ENCODE data around the gene IL16. TPM values are rescaled to one million over a fixed set of nuclear protein-coding genes. Genes with fewer than 3 reads are reported as not detected.

Gene IL16
- total and polyA plus RNA-seq, 5 donors, result 3.1 to 5.1 (median 4.7) TPM

GRCh38 chr15:81302701-81303109 lies 106.0 kb downstream of the IL16 start:
- ATAC-seq, result no peak
- Histone ChIP-seq H3K27ac (ENCODE audit: low read length) (peak overlapping the region; percentile 73), H3K27me3 (ENCODE audit: control insufficient read depth, insufficient read depth) (no peaks in the 10 kb centered on the region), H3K4me3 (ENCODE audit: low read length) (no peak overlapping the region), H3K4me1 (ENCODE audit: control insufficient read depth, insufficient read depth, low read length) (peaks cover 5% of the 10 kb centered on the region), H3K9me3 (ENCODE audit: control insufficient read depth, low read length) (no peaks in the 10 kb centered on the region)
- DNase-seq, result no peak
- WGBS, result 73% methylated on average over 6 of the region's 6 CpGs
- intact Hi-C loops (cut with DNase I), result no loop called here

DNA sequence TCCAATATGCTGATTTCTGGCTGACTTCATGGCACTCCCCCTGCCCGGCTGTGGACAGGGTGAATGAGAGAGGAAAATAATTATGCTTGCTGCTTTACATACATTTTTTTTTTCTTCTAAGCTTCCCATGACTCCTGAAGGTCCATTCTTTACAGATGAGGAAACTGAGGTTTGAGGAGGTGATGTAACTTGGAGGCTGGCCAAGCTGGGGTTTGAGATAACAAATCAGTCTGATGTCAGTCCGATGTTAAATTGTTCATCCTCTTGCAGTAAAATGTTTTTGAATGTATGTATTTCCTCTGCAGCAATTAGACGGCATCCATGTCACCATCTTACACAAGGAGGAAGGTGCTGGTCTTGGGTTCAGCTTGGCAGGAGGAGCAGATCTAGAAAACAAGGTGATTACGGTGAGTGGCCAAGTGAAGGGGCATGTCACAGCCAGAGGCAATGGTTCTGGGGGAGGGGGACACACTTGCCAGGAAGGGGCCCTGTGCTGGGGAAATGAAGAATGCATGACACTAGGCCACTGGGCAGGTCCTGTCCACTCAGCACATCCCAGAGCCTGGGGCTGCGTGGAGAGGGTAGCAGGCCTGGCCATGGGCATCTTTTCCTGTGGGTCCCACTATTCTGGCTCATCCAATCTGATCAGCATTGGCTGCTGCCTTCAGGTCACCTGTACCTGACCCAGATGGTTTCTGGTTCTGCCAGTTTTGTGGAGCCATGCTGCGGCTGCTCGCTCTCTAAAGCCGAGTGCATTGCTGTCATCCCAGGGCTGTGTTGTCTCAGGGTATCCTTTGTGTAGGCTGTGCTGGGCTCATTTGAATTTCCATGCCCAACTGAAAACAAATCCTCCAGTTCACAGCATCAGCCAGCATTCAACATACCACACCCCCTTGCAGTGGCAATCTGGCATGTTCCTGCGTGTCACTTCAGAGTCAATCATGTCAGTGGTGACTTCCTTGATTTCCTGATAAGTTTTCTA lies 106.9 kb downstream of the IL16 start:
- DNase-seq (no peak), ATAC-seq (no peak)
- H3K4me3 ChIP-seq (ENCODE audit: low read length), result no peak overlapping the region
- WGBS, result 72% methylated on average over 9 of the region's 9 CpGs
- H3K9me3 ChIP-seq (ENCODE audit: control insufficient read depth, low read length), result no peaks in the 10 kb centered on the region
- peak overlapping the region; percentile 59 for H3K27ac ChIP-seq (ENCODE audit: low read length)
- no peaks in the 10 kb centered on the region for H3K27me3 ChIP-seq (ENCODE audit: control insufficient read depth, insufficient read depth)
- intact Hi-C loops (cut with DNase I), result no loop called here
- H3K4me1 ChIP-seq (ENCODE audit: control insufficient read depth, insufficient read depth, low read length), result peaks cover 5% of the 10 kb centered on the region

- ATAC-seq (peak; percentile 38 to 44), DNase-seq (peak in 1 of 3 donors; percentile 68)
- H3K4me3 ChIP-seq (ENCODE audit: low read length), result no peak overlapping the region
- H3K27ac ChIP-seq (ENCODE audit: low read length), result no peak overlapping the region
- H3K9me3 ChIP-seq (ENCODE audit: control insufficient read depth, low read length), result no peaks in the 10 kb centered on the region
- H3K4me1 ChIP-seq (ENCODE audit: control insufficient read depth, insufficient read depth, low read length), result peaks cover 5% of the 10 kb centered on the region
- intact Hi-C loops (cut with DNase I), result no loop called here
- WGBS, result 35% methylated on average over 5 of the region's 5 CpGs
- H3K27me3 ChIP-seq (ENCODE audit: control insufficient read depth, insufficient read depth), result no peaks in the 10 kb centered on the region
Observed at GRCh38 chr15:81304226-81304625, 107.5 kb downstream of the IL16 start.

GRCh38 chr15:81308260-81308659 lies 111.6 kb downstream of the IL16 start:
- no peak overlapping the region for H3K27ac ChIP-seq (ENCODE audit: low read length)
- peak in 1 of 3 donors; percentile 33 for DNase-seq
- H3K4me3 ChIP-seq (ENCODE audit: low read length), result no peak overlapping the region
- peaks cover 11% of the 10 kb centered on the region for H3K4me1 ChIP-seq (ENCODE audit: control insufficient read depth, insufficient read depth, low read length)
- H3K9me3 ChIP-seq (ENCODE audit: control insufficient read depth, low read length), result no peaks in the 10 kb centered on the region
- intact Hi-C loops (cut with DNase I), result no loop called here
- H3K27me3 ChIP-seq (ENCODE audit: control insufficient read depth, insufficient read depth), result no peaks in the 10 kb centered on the region
- ATAC-seq, result peak; percentile 14 to 30
- WGBS, result 63% methylated on average over 2 of the region's 2 CpGs

DNA sequence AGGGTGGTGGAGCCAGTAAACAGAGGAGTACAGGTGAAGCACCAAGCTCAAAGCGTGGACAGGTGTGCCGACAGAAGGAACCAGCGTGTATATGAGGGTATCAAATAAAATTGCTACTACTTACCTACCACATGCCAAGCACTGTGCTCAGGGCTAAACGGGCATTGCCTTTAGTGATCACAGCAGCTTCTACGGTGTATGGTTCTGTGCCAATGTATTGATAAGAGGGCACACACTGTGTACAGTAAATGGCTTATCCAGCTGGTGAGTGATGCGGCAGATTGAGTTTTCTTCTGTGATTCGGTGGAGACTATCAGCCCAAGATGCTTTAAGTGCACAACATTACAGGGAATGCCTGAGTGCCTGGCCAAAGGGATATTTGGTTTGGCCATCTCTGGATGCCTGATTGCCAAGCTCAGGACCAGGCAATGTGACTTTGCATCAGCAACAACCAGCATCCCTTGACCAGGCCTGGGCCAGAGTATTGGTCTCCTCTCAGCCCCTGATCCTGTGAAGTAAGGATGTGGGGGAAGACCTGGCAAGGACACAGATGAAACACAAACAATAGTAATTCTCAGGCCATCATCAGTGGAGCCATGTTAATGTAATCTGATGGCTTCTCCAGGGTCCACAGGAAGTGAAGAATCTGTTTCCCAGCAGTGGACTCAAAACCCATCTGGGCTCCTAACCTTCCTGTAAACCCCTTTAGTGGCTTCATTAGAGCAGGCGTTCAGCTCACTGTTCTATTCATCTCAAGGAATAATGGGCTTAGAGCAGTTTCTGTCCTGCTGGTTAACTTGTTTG lies 113.2 kb downstream of the IL16 start:
- intact Hi-C loops (cut with DNase I), result no loop called here
- no peak for ATAC-seq

DNA sequence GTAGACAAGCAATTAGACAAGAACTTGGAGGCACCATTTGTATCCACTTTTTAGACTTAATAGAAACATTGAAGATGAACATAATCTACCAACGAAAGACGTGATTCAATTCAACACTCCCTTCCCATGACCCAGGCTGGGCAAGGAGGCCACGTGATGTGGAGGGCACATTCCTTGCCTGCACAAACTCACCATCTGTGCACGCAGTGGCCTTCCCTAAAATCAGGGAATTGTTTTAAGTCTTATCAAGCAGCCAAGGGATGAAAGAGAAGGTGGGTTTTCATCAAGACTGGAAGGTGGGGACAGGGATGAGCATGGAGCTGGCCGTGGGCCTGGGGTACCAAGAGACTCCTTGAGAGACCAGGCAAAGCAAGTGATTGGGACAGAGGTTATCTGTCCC lies 113.8 kb downstream of the IL16 start:
- H3K27ac ChIP-seq (ENCODE audit: low read length), result no peak overlapping the region
- no peak for ATAC-seq

More for the DNA sequence above, 113.2 kb downstream of the IL16 start:
- Histone ChIP-seq H3K4me3 (ENCODE audit: low read length) (no peak overlapping the region), H3K27me3 (ENCODE audit: control insufficient read depth, insufficient read depth) (no peaks in the 10 kb centered on the region), H3K9me3 (ENCODE audit: control insufficient read depth, low read length) (no peaks in the 10 kb centered on the region), H3K27ac (ENCODE audit: low read length) (no peak overlapping the region), H3K4me1 (ENCODE audit: control insufficient read depth, insufficient read depth, low read length) (peaks cover 8% of the 10 kb centered on the region)
- WGBS, result 85% methylated on average over 8 of the region's 8 CpGs
- DNase-seq, result no peak

DNA sequence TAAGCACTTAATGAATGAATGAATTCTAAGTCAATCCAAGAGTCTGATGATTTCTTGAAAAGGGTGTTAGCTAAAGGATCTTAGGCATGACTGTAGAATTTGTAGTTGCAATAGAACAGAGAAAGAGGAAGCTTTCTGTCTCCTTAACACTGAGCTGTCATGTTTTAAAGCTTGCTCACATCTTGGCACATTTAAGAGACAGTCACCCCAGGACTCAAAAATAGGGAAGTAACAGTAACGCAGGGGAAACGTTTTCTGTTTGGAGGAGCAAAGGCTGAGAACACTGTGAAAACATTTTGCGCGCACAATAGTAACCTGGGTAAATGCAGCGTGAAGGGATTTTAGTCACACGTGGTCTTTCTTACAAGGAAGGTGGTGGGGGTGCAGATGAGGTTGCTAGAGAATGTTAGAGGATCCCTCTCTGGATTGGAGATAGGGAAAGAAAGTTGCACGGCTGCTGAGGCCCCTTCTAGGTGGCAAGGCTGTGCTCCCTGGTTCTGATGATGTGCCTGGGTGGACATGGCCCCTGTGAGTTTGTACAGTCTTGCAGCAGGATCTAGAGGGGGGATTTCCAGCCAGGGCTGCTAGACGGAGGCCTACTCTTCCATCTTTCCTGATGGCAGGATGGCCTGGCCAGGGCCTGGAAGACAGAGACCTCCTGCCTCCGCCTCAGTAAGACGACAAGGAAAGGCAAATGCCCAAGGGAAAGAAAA lies 115.2 kb downstream of the IL16 start:
- 78% methylated on average over 10 of the region's 10 CpGs for WGBS
- H3K9me3 ChIP-seq (ENCODE audit: control insufficient read depth, low read length), result no peaks in the 10 kb centered on the region
- H3K27ac ChIP-seq (ENCODE audit: low read length), result peak overlapping the region; percentile 62
- no peaks in the 10 kb centered on the region for H3K27me3 ChIP-seq (ENCODE audit: control insufficient read depth, insufficient read depth)
- DNase-seq (no peak), ATAC-seq (peak; percentile 17 to 40)
- intact Hi-C loops (cut with DNase I), result no loop called here
- peaks cover 8% of the 10 kb centered on the region for H3K4me1 ChIP-seq (ENCODE audit: control insufficient read depth, insufficient read depth, low read length)
- no peak overlapping the region for H3K4me3 ChIP-seq (ENCODE audit: low read length)

More for the DNA sequence above, 113.8 kb downstream of the IL16 start:
- Histone ChIP-seq H3K9me3 (ENCODE audit: control insufficient read depth, low read length) (no peaks in the 10 kb centered on the region), H3K27me3 (ENCODE audit: control insufficient read depth, insufficient read depth) (no peaks in the 10 kb centered on the region), H3K4me1 (ENCODE audit: control insufficient read depth, insufficient read depth, low read length) (peaks cover 8% of the 10 kb centered on the region), H3K4me3 (ENCODE audit: low read length) (no peak overlapping the region)
- 95% methylated on average over 5 of the region's 5 CpGs for WGBS
- intact Hi-C loops (cut with DNase I), result no loop called here
- DNase-seq, result no peak

DNA sequence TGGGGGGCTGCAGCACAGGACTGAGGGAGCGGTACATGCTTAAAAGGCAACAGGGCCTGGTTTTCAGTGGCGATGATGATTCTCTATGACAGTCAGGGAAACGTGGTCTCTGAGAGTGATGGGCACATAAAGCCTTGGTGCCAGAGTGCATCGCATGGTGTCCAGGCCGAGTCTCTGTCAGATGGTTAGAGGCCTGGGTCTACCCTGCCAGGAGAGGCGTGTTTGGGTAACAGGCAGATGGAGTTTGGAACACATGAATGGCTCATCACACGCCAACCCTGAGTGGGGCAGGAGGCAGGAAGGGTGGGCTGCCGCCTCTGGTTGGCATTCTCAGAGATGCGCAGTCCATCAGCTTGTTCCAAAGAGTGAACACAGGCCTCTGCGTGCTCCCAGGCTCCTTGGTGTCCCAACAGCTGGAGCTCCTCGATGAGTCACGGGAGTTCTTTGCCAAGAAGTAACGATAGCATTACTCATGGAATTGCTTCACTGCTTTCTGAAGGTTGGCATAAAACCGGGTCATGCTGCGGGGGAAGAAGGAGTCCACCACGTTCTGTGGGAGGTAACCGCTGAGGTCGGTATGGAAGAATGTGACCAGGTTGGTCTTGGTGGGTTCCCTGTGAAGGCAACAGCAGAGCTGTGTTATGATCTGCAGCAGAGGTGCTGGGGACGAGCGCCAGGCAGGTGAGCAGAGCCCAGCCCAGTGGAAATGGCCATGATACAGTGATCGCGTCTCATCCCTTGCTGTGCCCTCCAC lies 116.3 kb downstream of the IL16 start:
- intact Hi-C loops (cut with DNase I), result no loop called here
- DNase-seq (peak; percentile 83 to 89 (median 85)), ATAC-seq (peak; percentile 79 to 88)
- Histone ChIP-seq H3K27ac (ENCODE audit: low read length) (peak overlapping the region; percentile 25), H3K4me3 (ENCODE audit: low read length) (no peak overlapping the region), H3K9me3 (ENCODE audit: control insufficient read depth, low read length) (no peaks in the 10 kb centered on the region), H3K27me3 (ENCODE audit: control insufficient read depth, insufficient read depth) (no peaks in the 10 kb centered on the region), H3K4me1 (ENCODE audit: control insufficient read depth, insufficient read depth, low read length) (peaks cover 8% of the 10 kb centered on the region)
- WGBS, result 67% methylated on average over 22 of the region's 22 CpGs

GRCh38 chr15:81313686-81314085 lies 117.0 kb downstream of the IL16 start:
- H3K9me3 ChIP-seq (ENCODE audit: control insufficient read depth, low read length), result no peaks in the 10 kb centered on the region
- no peak overlapping the region for H3K4me3 ChIP-seq (ENCODE audit: low read length)
- H3K4me1 ChIP-seq (ENCODE audit: control insufficient read depth, insufficient read depth, low read length), result peaks cover 8% of the 10 kb centered on the region
- WGBS, result 76% methylated on average over 5 of the region's 5 CpGs
- intact Hi-C loops (cut with DNase I), result no loop called here
- H3K27ac ChIP-seq (ENCODE audit: low read length), result no peak overlapping the region
- ATAC-seq, result no peak
- no peak for DNase-seq
- H3K27me3 ChIP-seq (ENCODE audit: control insufficient read depth, insufficient read depth), result no peaks in the 10 kb centered on the region

GRCh38 chr15:81314378-81314777 lies 117.7 kb downstream of the IL16 start:
- WGBS, result 92% methylated on average over 5 of the region's 5 CpGs
- Histone ChIP-seq H3K27ac (ENCODE audit: low read length) (no peak overlapping the region), H3K4me3 (ENCODE audit: low read length) (no peak overlapping the region), H3K4me1 (ENCODE audit: control insufficient read depth, insufficient read depth, low read length) (peaks cover 8% of the 10 kb centered on the region), H3K9me3 (ENCODE audit: control insufficient read depth, low read length) (no peaks in the 10 kb centered on the region), H3K27me3 (ENCODE audit: control insufficient read depth, insufficient read depth) (no peaks in the 10 kb centered on the region)
- DNase-seq, result no peak
- intact Hi-C loops (cut with DNase I), result no loop called here
- ATAC-seq, result no peak
